Sigmoid colon (tissue), 4 donors: ENCODE measurements around the gene ZNF280B.
"Not testable (repeated sequence)": the region's sequence is repeated elsewhere in the genome, so short reads cannot be mapped to it uniquely, and the experiment has no call there.

Source experiments
- CTCF ChIP-seq, 4 experiments: fragments of 450-650 bp in 3 of 4; fragments of 200-600 bp in 1 of 4; IDR thresholded peaks; one replicate each; pipeline ENCODE4 v1.5.1; 2016 to 2019; ENCODE audit warnings: antibody characterized with exemption in 4 of 4, mild to moderate bottlenecking in 3 of 4, moderate library complexity in 2 of 4
- POLR2AphosphoS5 ChIP-seq, 4 donors: sonication (generic); formaldehyde crosslinking; IDR thresholded peaks; one replicate each; pipeline ENCODE4 v1.6.1; 2017; ENCODE audit warnings: antibody characterized with exemption in 4 of 4

DNA sequence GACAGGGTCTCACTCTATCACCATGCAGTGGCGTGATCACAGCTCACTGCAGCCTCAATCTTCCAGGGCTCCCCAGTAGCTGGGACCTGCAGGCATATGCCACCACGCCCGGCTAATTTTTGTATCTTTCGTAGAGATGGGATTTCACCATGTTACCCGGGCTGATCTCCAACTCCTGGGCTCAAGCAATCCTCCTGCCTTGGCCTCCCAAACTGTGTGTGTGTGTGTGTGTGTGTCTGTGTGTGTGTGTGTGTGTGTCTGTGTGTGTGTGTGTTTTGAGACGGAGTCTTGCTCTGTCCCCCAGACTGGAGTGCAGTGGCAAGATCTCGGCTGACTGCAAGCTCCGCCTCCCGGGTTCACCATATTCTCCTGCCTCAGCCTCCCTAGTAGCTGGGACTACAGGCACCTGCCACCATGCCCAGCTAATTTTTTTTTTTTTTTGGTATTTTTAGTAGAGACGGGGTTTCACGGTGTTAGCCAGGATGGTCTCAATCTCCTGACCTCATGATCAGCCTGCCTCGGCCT lies 24.1 kb upstream of the ZNF280B start:
- TF ChIP-seq POLR2AphosphoS5, CTCF (IDR thresholded peaks at IDR 0.05): not testable (repeated sequence)
